Measurements from ENCODE around the gene PRMT1. TPM values are rescaled to one million over a fixed set of nuclear protein-coding genes. Genes with fewer than 3 reads are reported as not detected.

Gene PRMT1
- total and polyA plus RNA-seq, 4 donors = 35.1 to 67.2 (median 53.8) TPM

DNA sequence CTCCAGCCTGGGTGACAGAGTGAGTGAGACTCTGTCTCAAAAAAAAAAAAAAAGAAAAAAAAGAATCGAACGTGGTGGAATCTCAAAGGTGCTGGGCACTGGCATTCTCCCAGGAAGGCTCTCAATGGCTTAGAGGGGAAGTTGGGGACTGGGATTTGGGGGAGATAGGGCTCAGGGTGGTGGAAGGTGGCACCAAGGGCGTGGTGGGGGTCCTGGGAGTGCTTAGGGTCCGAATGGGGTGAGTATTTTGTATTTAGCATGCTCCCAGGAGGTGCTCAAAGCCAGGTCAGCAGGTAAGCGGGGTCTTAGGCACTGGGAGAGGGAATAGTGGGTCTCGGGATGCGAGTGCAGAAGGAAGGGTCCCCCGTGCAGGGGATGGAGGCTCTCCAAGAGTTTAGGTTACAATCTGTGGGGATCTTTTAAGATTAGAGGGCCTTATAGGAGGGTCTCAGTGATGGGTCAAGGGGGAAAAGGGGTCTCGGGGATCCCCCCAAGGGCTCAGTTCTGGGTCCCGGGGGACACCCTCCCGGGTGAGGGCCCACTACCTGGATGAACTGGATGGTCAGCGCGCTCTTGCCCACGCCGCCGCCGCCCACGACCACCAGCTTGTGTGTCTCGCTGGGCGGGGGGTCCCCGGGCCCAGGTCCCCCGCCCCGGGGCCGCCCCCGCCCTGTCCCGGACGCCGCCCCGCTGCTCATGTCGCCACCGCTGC is 37.5 kb upstream of the PRMT1 start:
- Histone ChIP-seq H3K27ac (ENCODE audit: low read depth in 1 of 2, low read length in 2 of 2) (peak overlapping the region; percentile 77 to 93), H3K9ac (ENCODE audit: low read depth in 1 of 2, low read length in 2 of 2) (peak overlapping the region; percentile 36 to 65), H3K36me3 (ENCODE audit: control insufficient read depth in 4 of 4, insufficient read depth in 3 of 4, low read depth in 1 of 4, low read length in 3 of 4) (no peaks in the 10 kb centered on the region), H3K9me3 (ENCODE audit: control insufficient read depth in 4 of 4, low read length in 3 of 4) (no peaks in the 10 kb centered on the region), H3K4me3 (ENCODE audit: low read depth in 1 of 3, low read length in 3 of 3) (peak overlapping the region in 2 of 3 donors; percentile 36 to 52), H3K27me3 (ENCODE audit: control insufficient read depth in 4 of 4, insufficient read depth in 4 of 4, low read length in 3 of 4) (no peaks in the 10 kb centered on the region), H3K4me1 (ENCODE audit: control insufficient read depth in 4 of 4, insufficient read depth in 4 of 4, low read length in 3 of 4) (peaks cover 4 to 30% (median 17%) of the 10 kb centered on the region in 4 donors)
- TF ChIP-seq FOXA1 (IDR thresholded peaks at IDR 0.05) (no peak), TAF1 (conservative IDR thresholded peaks at IDR 0.05) (no peak), RXRA (IDR thresholded peaks at IDR 0.05) (no peak), RAD21 (IDR thresholded peaks at IDR 0.05) (no peak), JUND (IDR thresholded peaks at IDR 0.05) (no peak), GABPA (IDR thresholded peaks at IDR 0.05 in 1 of 2, conservative IDR thresholded peaks at IDR 0.05 in 1 of 2) (no peak), REST (IDR thresholded peaks at IDR 0.05) (no peak), HNF4G (IDR thresholded peaks at IDR 0.05) (no peak), NR2F2 (IDR thresholded peaks at IDR 0.05) (no peak), ATF3 (IDR thresholded peaks at IDR 0.05) (no peak), SP1 (IDR thresholded peaks at IDR 0.05) (no peak)
- TF ChIP-seq, protein P1, sequence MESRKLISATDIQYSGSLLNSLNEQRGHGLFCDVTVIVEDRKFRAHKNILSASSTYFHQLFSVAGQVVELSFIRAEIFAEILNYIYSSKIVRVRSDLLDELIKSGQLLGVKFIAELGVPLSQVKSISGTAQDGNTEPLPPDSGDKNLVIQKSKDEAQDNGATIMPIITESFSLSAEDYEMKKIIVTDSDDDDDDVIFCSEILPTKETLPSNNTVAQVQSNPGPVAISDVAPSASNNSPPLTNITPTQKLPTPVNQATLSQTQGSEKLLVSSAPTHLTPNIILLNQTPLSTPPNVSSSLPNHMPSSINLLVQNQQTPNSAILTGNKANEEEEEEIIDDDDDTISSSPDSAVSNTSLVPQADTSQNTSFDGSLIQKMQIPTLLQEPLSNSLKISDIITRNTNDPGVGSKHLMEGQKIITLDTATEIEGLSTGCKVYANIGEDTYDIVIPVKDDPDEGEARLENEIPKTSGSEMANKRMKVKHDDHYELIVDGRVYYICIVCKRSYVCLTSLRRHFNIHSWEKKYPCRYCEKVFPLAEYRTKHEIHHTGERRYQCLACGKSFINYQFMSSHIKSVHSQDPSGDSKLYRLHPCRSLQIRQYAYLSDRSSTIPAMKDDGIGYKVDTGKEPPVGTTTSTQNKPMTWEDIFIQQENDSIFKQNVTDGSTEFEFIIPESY (IDR thresholded peaks at IDR 0.05) = no peak
- TF ChIP-seq, protein P2, sequence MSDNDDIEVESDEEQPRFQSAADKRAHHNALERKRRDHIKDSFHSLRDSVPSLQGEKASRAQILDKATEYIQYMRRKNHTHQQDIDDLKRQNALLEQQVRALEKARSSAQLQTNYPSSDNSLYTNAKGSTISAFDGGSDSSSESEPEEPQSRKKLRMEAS (IDR thresholded peaks at IDR 0.05) = no peak
- no peak for DNase-seq (ENCODE audit: low spot score)
- 11% methylated on average over 31 of the region's 31 CpGs for WGBS

GRCh38 chr19:49640113-49640898 is 36.8 kb upstream of the PRMT1 start, which contains the start of gene RRAS:
TSS of gene RRAS (minus strand) at chr19:49640143. CDS start at chr19:49640098, 45 bp downstream.
- peak; percentile 99 for DNase-seq (ENCODE audit: low spot score)
- Histone ChIP-seq H3K9ac (ENCODE audit: low read depth in 1 of 2, low read length in 2 of 2) (peak within 1 kb of the TSS; percentile 77 to 82), H3K27ac (ENCODE audit: low read depth in 1 of 2, low read length in 2 of 2) (peak within 1 kb of the TSS; percentile 93 to 98), H3K4me1 (ENCODE audit: control insufficient read depth in 4 of 4, insufficient read depth in 4 of 4, low read length in 3 of 4) (peaks cover 4 to 30% (median 17%) of the 10 kb centered on the region in 4 donors), H3K9me3 (ENCODE audit: control insufficient read depth in 4 of 4, low read length in 3 of 4) (no peaks in the 10 kb centered on the region), H3K27me3 (ENCODE audit: control insufficient read depth in 4 of 4, insufficient read depth in 4 of 4, low read length in 3 of 4) (no peaks in the 10 kb centered on the region), H3K4me3 (ENCODE audit: low read depth in 1 of 3, low read length in 3 of 3) (peak within 1 kb of the TSS; percentile 50 to 64 (median 52)), H3K36me3 (ENCODE audit: control insufficient read depth in 4 of 4, insufficient read depth in 3 of 4, low read depth in 1 of 4, low read length in 3 of 4) (peaks cover 0 to 2% (median 0%) of the 10 kb centered on the region in 4 donors)
- WGBS = under 1% methylated on average over 51 of the region's 51 CpGs
- peak; percentile 68 for TF ChIP-seq REST (IDR thresholded peaks at IDR 0.05)
- peak; percentile 82 to 91 for TF ChIP-seq JUND (IDR thresholded peaks at IDR 0.05)
- TF ChIP-seq RXRA (IDR thresholded peaks at IDR 0.05) = peak; percentile 65 to 74
- peak; percentile 83 for TF ChIP-seq YY1 (IDR thresholded peaks at IDR 0.05)
- TF ChIP-seq HNF4A (conservative IDR thresholded peaks at IDR 0.05) = peak; percentile 56 to 62
- TF ChIP-seq HNF4G (IDR thresholded peaks at IDR 0.05) = peak; percentile 24
- TF ChIP-seq GABPA (IDR thresholded peaks at IDR 0.05 in 1 of 2, conservative IDR thresholded peaks at IDR 0.05 in 1 of 2) = peak; percentile 70 to 87
- peak; percentile 82 for TF ChIP-seq TAF1 (conservative IDR thresholded peaks at IDR 0.05)
- no peak for TF ChIP-seq ATF3 (IDR thresholded peaks at IDR 0.05)
- TF ChIP-seq NR2F2 (IDR thresholded peaks at IDR 0.05) = peak; percentile 88
- TF ChIP-seq EGR1 (IDR thresholded peaks at IDR 0.05; ENCODE audit: low read depth in 2 of 2) = peak in 1 of 2 donors; percentile 53
- TF ChIP-seq, protein P1 (IDR thresholded peaks at IDR 0.05) = peak; percentile 34
- TF ChIP-seq FOXA1 (IDR thresholded peaks at IDR 0.05) = peak; percentile 56
- peak; percentile 97 for TF ChIP-seq SP1 (IDR thresholded peaks at IDR 0.05)

Data from liver (tissue), 9 donors.